ENCODE results near the gene KCNAB2. TPM values are rescaled to one million over a fixed set of nuclear protein-coding genes. Genes with fewer than 3 reads are reported as not detected.

The KCNAB2 gene
- total RNA-seq, 2 donors from 2014 or later, result 4.7 to 6.4 TPM

- no peaks in the 10 kb centered on the region for H3K4me1 ChIP-seq
- no peak overlapping the region for H3K4me3 ChIP-seq
- H3K36me3 ChIP-seq, result no peaks in the 10 kb centered on the region
- intact Hi-C loops (cut with DNase I), result no loop called here
- no peak for TF ChIP-seq CTCF (IDR thresholded peaks at IDR 0.05)
- no peak for DNase-seq
- H3K9me3 ChIP-seq, result no peaks in the 10 kb centered on the region
- H3K27ac ChIP-seq, result no peak overlapping the region
- H3K27me3 ChIP-seq, result no peaks in the 10 kb centered on the region
- H3K9ac ChIP-seq (ENCODE audit: low read depth in 2 of 2, low read length in 2 of 2), result no peak overlapping the region
Observed at GRCh38 chr1:6106321-6106731, 60.6 kb downstream of the KCNAB2 start.

GRCh38 chr1:6106977-6107376 lies 61.3 kb downstream of the KCNAB2 start:
- DNase-seq, result no peak
- TF ChIP-seq CTCF (IDR thresholded peaks at IDR 0.05), result no peak
- Histone ChIP-seq H3K36me3 (no peaks in the 10 kb centered on the region), H3K4me3 (no peak overlapping the region), H3K9me3 (no peaks in the 10 kb centered on the region), H3K9ac (ENCODE audit: low read depth in 2 of 2, low read length in 2 of 2) (no peak overlapping the region), H3K4me1 (no peaks in the 10 kb centered on the region), H3K27ac (no peak overlapping the region), H3K27me3 (no peaks in the 10 kb centered on the region)
- intact Hi-C loops (cut with DNase I), result no loop called here

- no peak for TF ChIP-seq CTCF (IDR thresholded peaks at IDR 0.05)
- no peaks in the 10 kb centered on the region for H3K27me3 ChIP-seq
- no peak overlapping the region for H3K9ac ChIP-seq (ENCODE audit: low read depth in 2 of 2, low read length in 2 of 2)
- no peak for DNase-seq
- H3K27ac ChIP-seq, result no peak overlapping the region
- H3K4me1 ChIP-seq, result no peaks in the 10 kb centered on the region
- H3K4me3 ChIP-seq, result no peak overlapping the region
- H3K36me3 ChIP-seq, result no peaks in the 10 kb centered on the region
- intact Hi-C loops (cut with DNase I), result loop anchor here (2.0 kb wide), 1 partner anchor 137 kb away; the partner anchor contains the start of gene HES3
- H3K9me3 ChIP-seq, result no peaks in the 10 kb centered on the region
Observed at GRCh38 chr1:6107409-6108356, 62.0 kb downstream of the KCNAB2 start.

GRCh38 chr1:6108476-6108875 lies 62.8 kb downstream of the KCNAB2 start:
- intact Hi-C loops (cut with DNase I), result loop anchor here (2.0 kb wide), 1 partner anchor 136 kb away; the partner anchor contains the start of gene HES3
- no peaks in the 10 kb centered on the region for H3K27me3 ChIP-seq
- no peak for TF ChIP-seq CTCF (IDR thresholded peaks at IDR 0.05)

GRCh38 chr1:6108937-6109614 lies 63.4 kb downstream of the KCNAB2 start:
- DNase-seq, result no peak
- Histone ChIP-seq H3K27ac (no peak overlapping the region), H3K4me3 (no peak overlapping the region), H3K27me3 (no peaks in the 10 kb centered on the region), H3K9me3 (no peaks in the 10 kb centered on the region), H3K36me3 (no peaks in the 10 kb centered on the region), H3K4me1 (no peaks in the 10 kb centered on the region), H3K9ac (ENCODE audit: low read depth in 2 of 2, low read length in 2 of 2) (no peak overlapping the region)
- peak; percentile 41 for TF ChIP-seq CTCF (IDR thresholded peaks at IDR 0.05)
- intact Hi-C loops (cut with DNase I), result loop anchor here (2.0 kb wide), 1 partner anchor 136 kb away; the partner anchor contains the start of gene HES3

More at GRCh38 chr1:6108476-6108875, 62.8 kb downstream of the KCNAB2 start:
- H3K9ac ChIP-seq (ENCODE audit: low read depth in 2 of 2, low read length in 2 of 2), result no peak overlapping the region
- H3K27ac ChIP-seq, result no peak overlapping the region
- no peaks in the 10 kb centered on the region for H3K9me3 ChIP-seq
- DNase-seq, result no peak
- H3K36me3 ChIP-seq, result no peaks in the 10 kb centered on the region
- no peak overlapping the region for H3K4me3 ChIP-seq
- no peaks in the 10 kb centered on the region for H3K4me1 ChIP-seq
